NCI-H774 (cell line): Measurements from ENCODE around the gene PAEP.
"Not testable (repeated sequence)": the region's sequence is repeated elsewhere in the genome, so short reads cannot be mapped to it uniquely, and the experiment has no call there.

ENCODE experiments used
- DNase-seq: peaks from one replicate; lab custom pipeline; 2025; lab: John Stamatoyannopoulos, UW

PAEP gene

GRCh38 chr9:135561391-135562234 is at the start of gene PAEP:
Gene PAEP, plus strand, starts transcription at chr9:135561756.
- DNase-seq, result no peak

DNA sequence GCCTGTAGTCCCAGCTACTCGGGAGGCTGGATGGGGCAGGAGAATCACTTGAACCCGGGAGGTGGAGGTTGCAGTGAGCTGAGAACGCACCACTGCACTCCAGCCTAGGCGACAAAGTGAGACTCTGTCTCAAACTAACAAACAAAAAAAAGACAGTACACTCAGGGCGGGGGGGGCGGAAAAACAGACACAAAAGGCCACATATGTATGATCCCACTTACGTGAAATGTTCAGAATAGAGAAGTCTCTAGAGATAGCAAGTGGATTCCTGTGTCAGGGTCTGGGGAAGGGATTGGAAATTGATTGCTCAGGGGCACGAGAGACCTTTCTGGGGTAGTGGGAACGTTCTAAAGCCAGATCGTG is 49.3 kb upstream of the PAEP start:
- DNase-seq, result no peak

DNA sequence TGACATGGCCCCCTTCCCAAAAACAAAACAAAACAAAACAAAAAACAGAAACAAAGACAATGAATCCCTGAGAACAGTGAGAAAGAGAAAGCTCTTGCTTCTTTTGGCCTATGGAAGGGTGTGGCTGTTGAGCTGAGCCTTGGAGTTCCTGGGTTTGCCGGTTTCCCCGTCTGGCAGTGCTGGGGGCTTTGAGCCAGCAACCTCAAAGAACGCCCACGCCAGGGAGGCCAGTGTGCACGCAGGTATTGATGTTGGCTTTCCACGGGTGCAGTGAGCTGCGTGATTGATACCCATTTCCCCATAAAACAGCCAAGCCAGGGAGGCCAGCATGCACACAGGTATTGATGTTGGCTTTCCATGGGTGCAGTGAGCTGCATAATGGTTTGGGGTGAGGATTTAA is 48.7 kb upstream of the PAEP start:
- DNase-seq, result no peak

DNA sequence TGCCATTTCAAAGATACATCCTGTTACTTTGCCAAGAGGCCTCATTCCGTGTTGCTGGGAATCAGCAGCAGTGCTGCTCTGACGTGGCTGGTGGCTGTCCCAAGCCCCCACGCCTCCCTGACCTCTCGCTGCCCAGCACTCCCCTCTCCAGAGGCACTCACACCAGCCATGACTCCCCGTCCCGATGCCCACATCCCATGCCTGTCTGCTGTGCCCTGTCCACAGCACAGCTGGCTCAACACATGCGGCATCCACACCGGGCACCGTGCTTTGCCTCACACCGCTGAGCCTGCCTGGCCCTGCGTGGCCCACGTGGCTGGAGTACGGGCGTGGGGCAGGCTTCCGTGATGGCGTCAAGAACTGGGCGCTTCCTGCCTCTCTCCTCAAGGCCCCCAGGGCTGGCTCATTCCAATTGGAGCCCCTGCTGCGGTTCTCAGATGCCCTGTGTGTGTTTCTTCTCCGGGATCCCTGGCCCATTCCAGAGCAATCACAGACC is 48.2 kb upstream of the PAEP start:
- DNase-seq, result no peak

GRCh38 chr9:135513906-135514305 is 47.6 kb upstream of the PAEP start:
- not testable (repeated sequence) for DNase-seq

GRCh38 chr9:135514342-135515082 is 47.0 kb upstream of the PAEP start:
- DNase-seq, result no peak

- DNase-seq, result no peak
These were observed 46.2 kb upstream of the PAEP start for GRCh38 chr9:135515083-135515951.

DNA sequence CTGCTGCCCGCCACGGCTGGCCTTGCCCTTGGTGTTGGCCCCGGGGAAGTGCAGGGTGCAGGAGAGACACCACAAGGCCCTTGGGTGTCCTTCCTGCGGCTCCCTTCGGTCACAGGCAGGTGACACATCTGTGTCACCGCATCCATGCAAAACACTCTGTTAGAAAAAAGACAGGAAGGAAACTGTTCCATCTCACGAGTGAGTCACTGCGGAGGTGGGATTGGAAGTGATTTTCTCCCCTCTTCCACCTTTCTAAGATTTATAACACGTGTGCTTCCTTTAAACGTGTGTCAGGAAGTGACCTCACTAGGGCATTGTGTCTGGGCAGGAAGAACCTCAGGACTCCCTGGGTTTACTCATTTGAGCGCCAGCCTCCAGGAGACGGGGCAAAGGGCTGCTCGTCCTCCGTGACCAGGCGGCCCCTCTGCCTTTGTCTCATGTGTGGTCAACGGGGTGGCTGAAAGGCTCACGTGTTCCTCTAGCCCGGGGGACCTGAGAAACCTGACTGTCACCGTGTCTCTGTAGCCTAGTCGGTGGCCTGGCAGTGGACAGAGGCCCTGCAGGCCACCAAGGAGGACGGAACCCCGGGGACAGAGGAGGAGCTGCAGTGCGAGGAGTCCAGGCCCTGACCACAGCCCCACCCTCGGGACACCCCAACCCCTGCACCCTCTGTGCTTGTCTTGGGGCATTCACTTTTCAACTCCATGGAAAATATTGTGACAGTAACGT is 45.3 kb upstream of the PAEP start:
- no peak for DNase-seq

GRCh38 chr9:135517407-135517822 is 44.1 kb upstream of the PAEP start:
- DNase-seq, result no peak

DNA sequence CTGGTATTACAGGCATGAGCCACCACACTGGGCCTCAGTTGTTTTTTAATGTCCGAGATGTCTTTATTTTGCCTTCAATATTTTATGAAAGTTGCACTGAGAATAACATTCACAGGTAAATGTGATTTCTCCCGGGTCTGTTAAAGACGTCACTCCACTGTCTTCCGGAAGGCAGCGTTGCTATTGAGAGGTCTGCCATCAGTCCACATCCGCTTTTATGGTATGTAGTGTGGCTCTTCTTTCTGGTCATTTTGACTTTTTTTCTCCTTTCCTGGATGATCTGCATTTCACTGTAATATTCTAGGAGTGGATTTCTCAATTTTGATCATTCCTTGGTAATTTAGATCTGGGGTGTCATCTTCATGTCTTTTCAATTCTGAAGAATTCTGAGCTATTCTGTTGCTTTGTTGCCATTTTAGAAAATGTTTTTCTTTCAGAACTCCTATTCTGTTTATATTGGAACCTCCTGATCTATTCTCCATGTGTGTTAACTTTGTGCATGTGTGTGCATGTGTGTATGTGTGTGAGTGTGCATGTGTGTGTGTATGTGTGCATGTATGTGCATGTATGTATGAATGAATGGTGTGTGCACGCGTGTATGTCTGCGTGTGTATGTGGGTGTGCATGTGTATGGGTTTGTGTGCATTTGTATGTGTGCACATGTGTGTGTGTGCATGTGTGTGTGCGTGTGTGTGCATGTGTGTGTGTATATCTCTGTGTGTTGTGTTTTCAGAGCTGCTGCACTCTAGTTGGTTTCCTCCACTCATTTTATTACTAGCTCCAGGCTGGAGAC is 42.2 kb upstream of the PAEP start:
- no peak for DNase-seq

- no peak for DNase-seq
These were observed 40.5 kb upstream of the PAEP start, which contains the start of gene LCN1 for GRCh38 chr9:135520916-135521607. Gene LCN1, plus strand, starts transcription at chr9:135521440. Its CDS starts 58 bp downstream, at chr9:135521498.

GRCh38 chr9:135521608-135522095 is 39.9 kb upstream of the PAEP start:
- DNase-seq, result no peak

- no peak for DNase-seq
These were observed 39.2 kb upstream of the PAEP start for GRCh38 chr9:135522137-135522877.

GRCh38 chr9:135522931-135523330 is 38.6 kb upstream of the PAEP start:
- no peak for DNase-seq

- DNase-seq, result no peak
These were observed 37.9 kb upstream of the PAEP start for GRCh38 chr9:135523521-135524129.

- DNase-seq, result no peak
These were observed 37.3 kb upstream of the PAEP start for GRCh38 chr9:135524130-135524861.

DNA sequence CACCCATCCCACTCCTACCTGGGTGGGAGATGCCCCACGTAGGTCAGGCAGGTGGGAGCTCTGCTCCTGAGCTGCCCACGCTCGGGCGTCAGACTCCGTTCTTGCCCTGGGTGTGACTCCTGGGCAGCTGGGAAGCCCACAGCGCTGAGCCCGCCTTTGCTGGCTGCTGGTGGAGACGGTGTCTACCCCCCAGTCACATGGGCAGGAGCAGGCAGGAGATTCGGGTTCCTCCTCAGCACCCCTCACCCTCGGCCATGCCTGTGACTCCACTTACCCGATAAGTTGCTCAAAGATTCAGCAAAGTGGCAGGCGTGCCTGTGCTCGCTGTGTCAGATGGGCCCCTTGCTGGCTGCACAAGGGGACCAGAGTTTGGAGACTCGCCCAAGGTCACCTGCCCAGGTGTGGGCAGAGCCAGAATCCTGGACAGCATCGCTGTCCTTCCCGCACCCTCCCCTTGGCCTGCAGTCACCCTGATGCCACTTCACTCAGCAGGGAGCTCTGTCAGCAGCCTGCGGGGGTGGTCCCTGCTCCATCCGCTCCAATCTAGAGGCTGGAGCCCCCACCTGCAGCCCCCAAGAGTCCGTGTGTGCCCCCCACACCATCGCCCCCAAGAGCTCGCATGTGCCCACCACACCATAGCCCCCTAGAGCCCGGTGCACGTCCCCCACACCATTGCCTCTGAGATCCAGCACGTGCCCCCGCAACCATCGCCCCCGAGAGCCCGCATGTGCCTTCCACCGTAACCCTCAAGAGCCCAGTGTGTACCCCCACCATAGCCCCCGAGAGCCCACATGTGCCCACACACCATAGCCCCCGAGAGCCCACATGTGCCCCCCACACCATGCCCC is 36.1 kb upstream of the PAEP start:
- DNase-seq, result no peak
